Activated CD8-positive, alpha-beta T cell treated with anti-CD3 and anti-CD28 coated beads for 36 hours (primary cell): Measurements from ENCODE around the gene HDGFL2. TPM values are rescaled to one million over a fixed set of nuclear protein-coding genes. Genes with fewer than 3 reads are reported as not detected.

ENCODE experiments used
- ATAC-seq: fragments of 200-7000 bp; cut with Tn5 transposase; one replicate; pipeline ENCODE4 v1.10.0; 2021; ENCODE audit warnings: mild to moderate bottlenecking, moderate library complexity
- CTCF ChIA-PET: fragments of 350-600 bp; sonication (Branson Sonifier 250); formaldehyde crosslinking; loops from one replicate; lab custom pipeline; 2021; ENCODE audit warnings: antibody characterized with exemption; lab: Charles Lee
- POLR2A ChIA-PET: fragments of 350-600 bp; sonication (Branson Sonifier 250); formaldehyde crosslinking; loops from one replicate; lab custom pipeline; 2021; ENCODE audit warnings: antibody characterized with exemption; lab: Charles Lee
- DNase-seq: peaks from one replicate; pipeline ENCODE4 v3.0.0-alpha.2; 2020
- H3K27ac Mint-ChIP-seq: one replicate; pipeline ENCODE4 v1.8.0; 2021; ENCODE audit warnings: mild to moderate bottlenecking, mixed read lengths
- H3K27me3 Mint-ChIP-seq: one replicate; pipeline ENCODE4 v1.8.0; 2021; ENCODE audit warnings: mixed read lengths
- H3K36me3 Mint-ChIP-seq: one replicate; pipeline ENCODE4 v1.8.0; 2021; ENCODE audit warnings: low read depth, mixed read lengths
- H3K4me1 Mint-ChIP-seq: one replicate; pipeline ENCODE4 v1.8.0; 2021; ENCODE audit warnings: low read depth, mixed read lengths
- H3K4me3 Mint-ChIP-seq: one replicate; pipeline ENCODE4 v1.8.0; 2021; ENCODE audit warnings: mild to moderate bottlenecking, moderate library complexity, mixed read lengths
- H3K9me3 Mint-ChIP-seq: one replicate; pipeline ENCODE4 v1.8.0; 2021; ENCODE audit warnings: mixed read lengths
- CTCF ChIP-seq: fragments of 200-600 bp; IDR thresholded peaks from one replicate; pipeline ENCODE4 v1.8.0; 2022; ENCODE audit warnings: antibody characterized with exemption, mild to moderate bottlenecking
- intact Hi-C: fragments of 100-400 bp; cut with micrococcal nuclease; formaldehyde crosslinking; loops from one replicate; pipeline ENCODE4 v1.10.0; 2022
- total RNA-seq, 2 experiments: library from RNA; stranded (reverse); gene quantifications; one replicate each; pipeline ENCODE4 v1.2.3, GENCODE V29; 2021

The HDGFL2 gene
- total RNA-seq, 2 experiments from 2014 or later, result 37.5 to 44.0 TPM

GRCh38 chr19:4505570-4506448 is 33.7 kb downstream of the HDGFL2 start:
- ChIA-PET POLR2A (no interaction called here), CTCF (interaction anchor here (0.7 kb wide), 1 partner anchor 187 kb away, joined by 3 read pairs; no protein-coding TSS in a partner anchor)
- Mint-ChIP-seq H3K27ac (no peak overlapping the region), H3K9me3 (no peaks in the 10 kb centered on the region), H3K36me3 (peaks cover 3% of the 10 kb centered on the region), H3K4me3 (no peak overlapping the region), H3K4me1 (peaks cover 8% of the 10 kb centered on the region), H3K27me3 (no peaks in the 10 kb centered on the region)
- ATAC-seq (no peak), DNase-seq (no peak)
- TF ChIP-seq CTCF, result no peak
- intact Hi-C loops, result no loop called here

GRCh38 chr19:4506449-4507149 is 34.5 kb downstream of the HDGFL2 start:
- intact Hi-C loops, result no loop called here
- Mint-ChIP-seq H3K4me3 (no peak overlapping the region), H3K9me3 (no peaks in the 10 kb centered on the region), H3K36me3 (peaks cover 3% of the 10 kb centered on the region), H3K27me3 (no peaks in the 10 kb centered on the region), H3K4me1 (peaks cover 8% of the 10 kb centered on the region), H3K27ac (no peak overlapping the region)
- DNase-seq (peak; percentile 30), ATAC-seq (peak; percentile 69)
- ChIA-PET POLR2A (no interaction called here), CTCF (interaction anchor here (0.7 to 1.1 kb wide), 2 partner anchors 17 to 187 kb away, joined by 3 to 4 read pairs; no protein-coding TSS in a partner anchor)
- TF ChIP-seq CTCF, result no peak

GRCh38 chr19:4507150-4507452 is 35.0 kb downstream of the HDGFL2 start:
- DNase-seq (no peak), ATAC-seq (no peak)
- H3K4me1 Mint-ChIP-seq, result peaks cover 8% of the 10 kb centered on the region
- no peaks in the 10 kb centered on the region for H3K27me3 Mint-ChIP-seq
- no peak for TF ChIP-seq CTCF
- peaks cover 3% of the 10 kb centered on the region for H3K36me3 Mint-ChIP-seq
- no peaks in the 10 kb centered on the region for H3K9me3 Mint-ChIP-seq
- POLR2A ChIA-PET, result no interaction called here
- intact Hi-C loops, result no loop called here
- CTCF ChIA-PET, result interaction anchor here (1.1 kb wide), 1 partner anchor 16 kb away, joined by 4 read pairs; no protein-coding TSS in a partner anchor
- H3K4me3 Mint-ChIP-seq, result no peak overlapping the region
- H3K27ac Mint-ChIP-seq, result no peak overlapping the region

GRCh38 chr19:4507804-4508203 is 35.7 kb downstream of the HDGFL2 start:
- ATAC-seq, result no peak

More at GRCh38 chr19:4507804-4508203, 35.7 kb downstream of the HDGFL2 start:
- no peaks in the 10 kb centered on the region for H3K27me3 Mint-ChIP-seq
- no peak overlapping the region for H3K4me3 Mint-ChIP-seq
- ChIA-PET POLR2A (interaction anchor here (1.5 kb wide), 1 partner anchor 28 kb away, joined by 4 read pairs; the partner anchor contains the start of gene PLIN5), CTCF (interaction anchor here (1.1 kb wide), 1 partner anchor 15 kb away, joined by 4 read pairs; no protein-coding TSS in a partner anchor)
- peaks cover 3% of the 10 kb centered on the region for H3K36me3 Mint-ChIP-seq
- H3K9me3 Mint-ChIP-seq, result no peaks in the 10 kb centered on the region
- DNase-seq, result no peak
- intact Hi-C loops, result no loop called here
- no peak for TF ChIP-seq CTCF
- no peak overlapping the region for H3K27ac Mint-ChIP-seq
- peaks cover 8% of the 10 kb centered on the region for H3K4me1 Mint-ChIP-seq
